Neural crest cell (in vitro differentiated cells): Measurements from ENCODE around the gene ESRRB. TPM values are rescaled to one million over a fixed set of nuclear protein-coding genes. Genes with fewer than 3 reads are reported as not detected.

Source experiments
- DNase-seq: peaks from one replicate; pipeline ENCODE4 v3.0.0; 2021; ENCODE audit warnings: low read depth, mixed read lengths, low spot score
- H3K27ac Mint-ChIP-seq: one replicate; pipeline ENCODE4 v1.8.0; 2021; ENCODE audit warnings: mild to moderate bottlenecking, mixed read lengths; ENCODE audit not compliant: unreplicated experiment
- H3K27me3 Mint-ChIP-seq: 2 replicates; pipeline ENCODE4 v1.8.0; 2021; ENCODE audit warnings: low read depth, mild to moderate bottlenecking, mixed read lengths
- H3K36me3 Mint-ChIP-seq: 2 replicates; pipeline ENCODE4 v1.8.0; 2021; ENCODE audit warnings: low read depth, mild to moderate bottlenecking, mixed read lengths
- H3K4me1 Mint-ChIP-seq: 2 replicates; pipeline ENCODE4 v1.8.0; 2021; ENCODE audit warnings: mixed read lengths
- H3K4me3 Mint-ChIP-seq: one replicate; pipeline ENCODE4 v1.8.0; 2021; ENCODE audit warnings: mild to moderate bottlenecking, mixed read lengths
- H3K9me3 Mint-ChIP-seq: 2 replicates; pipeline ENCODE4 v1.8.0; 2021; ENCODE audit warnings: mixed read lengths
- CTCF ChIP-seq: fragments of 200-600 bp; sonication (generic); conservative IDR thresholded peaks from 2 replicates; pipeline ENCODE4 v1.5.0; 2021; ENCODE audit warnings: antibody characterized with exemption, mild to moderate bottlenecking
- total RNA-seq: library from RNA; stranded (reverse); gene quantifications from 2 replicates; pipeline ENCODE4 v1.2.1, GENCODE V29; 2021

ESRRB gene
- total RNA-seq, 1 donor from 2014 or later, result 0.28 TPM

DNA sequence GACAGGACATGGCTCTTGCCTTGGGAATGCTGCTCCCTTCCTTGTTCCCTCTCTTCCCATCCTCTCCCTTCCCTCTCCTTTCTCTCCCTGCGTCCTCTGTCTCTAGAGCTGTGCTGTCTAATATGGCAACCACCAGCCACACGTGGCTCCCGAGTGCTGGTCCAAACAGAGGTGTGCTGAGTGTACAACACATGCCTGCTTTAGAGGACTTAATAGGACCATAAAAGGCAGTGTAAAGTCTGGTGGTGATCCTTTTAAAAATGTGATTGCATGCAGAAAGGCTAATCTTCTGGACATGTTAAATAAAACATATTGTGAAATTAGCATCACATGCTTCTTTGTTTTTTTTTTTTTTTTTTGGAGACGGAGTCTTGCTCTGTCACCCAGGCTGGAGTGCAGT, 87.2 kb downstream of the ESRRB start:
- H3K27ac Mint-ChIP-seq, result peak overlapping the region; percentile 93
- H3K4me3 Mint-ChIP-seq, result no peak overlapping the region

GRCh38 chr14:76464856-76465255, 88.9 kb downstream of the ESRRB start:
- peaks cover 8% of the 10 kb centered on the region for H3K4me1 Mint-ChIP-seq
- DNase-seq, result no peak
- H3K36me3 Mint-ChIP-seq, result no peaks in the 10 kb centered on the region
- no peak overlapping the region for H3K4me3 Mint-ChIP-seq
- TF ChIP-seq CTCF, result no peak
- H3K27ac Mint-ChIP-seq, result peak overlapping the region; percentile 81
- no peaks in the 10 kb centered on the region for H3K9me3 Mint-ChIP-seq
- no peaks in the 10 kb centered on the region for H3K27me3 Mint-ChIP-seq

More for the DNA sequence above, 87.2 kb downstream of the ESRRB start:
- Mint-ChIP-seq H3K27me3 (no peaks in the 10 kb centered on the region), H3K36me3 (no peaks in the 10 kb centered on the region), H3K4me1 (peaks cover 8% of the 10 kb centered on the region), H3K9me3 (no peaks in the 10 kb centered on the region)
- no peak for TF ChIP-seq CTCF
- DNase-seq, result no peak

GRCh38 chr14:76465664-76466063, 89.7 kb downstream of the ESRRB start:
- no peak for TF ChIP-seq CTCF
- H3K36me3 Mint-ChIP-seq, result no peaks in the 10 kb centered on the region
- H3K4me1 Mint-ChIP-seq, result peaks cover 8% of the 10 kb centered on the region
- DNase-seq, result no peak
- no peak overlapping the region for H3K27ac Mint-ChIP-seq
- H3K27me3 Mint-ChIP-seq, result no peaks in the 10 kb centered on the region
- no peak overlapping the region for H3K4me3 Mint-ChIP-seq
- H3K9me3 Mint-ChIP-seq, result no peaks in the 10 kb centered on the region

DNA sequence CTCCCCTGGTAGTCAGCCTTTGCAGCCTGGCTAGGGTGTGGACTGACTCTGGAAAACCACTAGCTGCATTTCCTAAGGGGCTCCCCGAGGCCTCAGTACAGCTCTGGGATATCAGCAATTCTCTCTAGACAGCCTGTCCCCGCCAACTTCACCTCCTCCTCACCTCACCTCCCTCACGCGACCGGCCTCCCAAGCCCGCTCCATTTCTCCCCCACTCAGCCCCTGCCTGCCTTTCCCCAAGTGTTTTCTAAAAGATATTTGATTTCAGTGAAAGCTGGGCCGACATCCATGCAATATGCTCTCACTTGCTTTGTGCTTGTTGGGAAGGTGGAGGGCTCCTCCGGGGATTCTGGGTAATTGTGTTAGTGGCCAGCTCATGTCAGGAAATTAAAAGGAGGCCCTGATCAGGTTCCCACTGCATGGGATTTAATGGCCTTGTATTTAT, 91.8 kb downstream of the ESRRB start:
- Mint-ChIP-seq H3K4me1 (peaks cover 8% of the 10 kb centered on the region), H3K27ac (no peak overlapping the region), H3K36me3 (no peaks in the 10 kb centered on the region), H3K4me3 (no peak overlapping the region), H3K9me3 (no peaks in the 10 kb centered on the region), H3K27me3 (no peaks in the 10 kb centered on the region)
- DNase-seq, result no peak
- TF ChIP-seq CTCF, result no peak

GRCh38 chr14:76472199-76472723, 96.3 kb downstream of the ESRRB start:
- Mint-ChIP-seq H3K9me3 (no peaks in the 10 kb centered on the region), H3K27ac (no peak overlapping the region)

More at GRCh38 chr14:76472199-76472723, 96.3 kb downstream of the ESRRB start:
- Mint-ChIP-seq H3K4me1 (peaks cover 8% of the 10 kb centered on the region), H3K27me3 (no peaks in the 10 kb centered on the region), H3K4me3 (no peak overlapping the region), H3K36me3 (no peaks in the 10 kb centered on the region)
- no peak for DNase-seq
- no peak for TF ChIP-seq CTCF
